GM23338 (cell line): ENCODE measurements around the gene DMKN. TPM values are rescaled to one million over a fixed set of nuclear protein-coding genes. Genes with fewer than 3 reads are reported as not detected.

Experiments
- ATAC-seq: fragments of 200-7000 bp; cut with Tn5 transposase; 3 replicates; pipeline ENCODE4 v1.9.1; 2020
- DNase-seq: peaks from one replicate; pipeline ENCODE4 v3.0.0-alpha.2; 2015; ENCODE audit warnings: low spot score
- H2AFZ ChIP-seq: fragments of 200-600 bp; sonication (generic); 2 replicates; pipeline ENCODE4 v1.8.0; 2016; ENCODE audit warnings: antibody characterized with exemption, mild to moderate bottlenecking, moderate library complexity
- H3F3A ChIP-seq: fragments of 200-600 bp; sonication (generic); replicated peaks from 2 replicates; pipeline ENCODE4 v1.8.0; 2017; ENCODE audit warnings: antibody characterized with exemption, mixed run types, low read depth
- H3K27ac ChIP-seq: fragments of 200-600 bp; sonication (generic); 2 replicates; pipeline ENCODE4 v1.6.1; 2016; ENCODE audit warnings: low read depth
- H3K27me3 ChIP-seq: fragments of 200-600 bp; sonication (generic); 2 replicates; pipeline ENCODE4 v1.8.0; 2016; ENCODE audit warnings: mild to moderate bottlenecking, mixed run types, moderate library complexity; ENCODE audit not compliant: insufficient read depth
- H3K36me3 ChIP-seq: fragments of 200-600 bp; sonication (generic); 2 replicates; pipeline ENCODE4 v1.8.0; 2016; ENCODE audit warnings: mild to moderate bottlenecking; ENCODE audit not compliant: insufficient read depth
- H3K4me1 ChIP-seq: fragments of 200-600 bp; sonication (generic); 2 replicates; pipeline ENCODE4 v1.8.0; 2016; ENCODE audit warnings: mild to moderate bottlenecking, moderate library complexity; ENCODE audit not compliant: insufficient read depth
- H3K4me2 ChIP-seq: fragments of 200-600 bp; sonication (generic); 2 replicates; pipeline ENCODE4 v1.7.1; 2017; ENCODE audit warnings: mixed run types
- H3K4me3 ChIP-seq: fragments of 200-600 bp; sonication (generic); 2 replicates; pipeline ENCODE4 v1.6.1; 2016; ENCODE audit warnings: mixed run types
- H3K79me2 ChIP-seq: fragments of 200-600 bp; sonication (generic); replicated peaks from 2 replicates; pipeline ENCODE4 v1.8.0; 2017; ENCODE audit warnings: mild to moderate bottlenecking; ENCODE audit not compliant: insufficient read depth
- H3K9me2 ChIP-seq: fragments of 200-600 bp; sonication (generic); 2 replicates; pipeline ENCODE4 v1.8.0; 2017; ENCODE audit not compliant: insufficient read depth
- H4K20me1 ChIP-seq: fragments of 200-600 bp; sonication (generic); replicated peaks from 2 replicates; pipeline ENCODE4 v1.8.0; 2017; ENCODE audit warnings: mild to moderate bottlenecking; ENCODE audit not compliant: insufficient read depth
- H3K27ac Mint-ChIP-seq: 2 replicates; pipeline ENCODE4 v1.8.0; 2020; ENCODE audit warnings: inconsistent platforms, mild to moderate bottlenecking, moderate library complexity, mixed read lengths
- H3K27me3 Mint-ChIP-seq: 3 replicates; pipeline ENCODE4 v1.8.0; 2022; ENCODE audit warnings: low read depth, mild to moderate bottlenecking, moderate library complexity, mixed read lengths, inconsistent platforms; ENCODE audit not compliant: insufficient read depth, poor library complexity
- H3K36me3 Mint-ChIP-seq: 3 replicates; pipeline ENCODE4 v1.8.0; 2021; ENCODE audit warnings: low read depth, mild to moderate bottlenecking, inconsistent platforms, moderate library complexity, mixed read lengths
- H3K4me1 Mint-ChIP-seq: 3 replicates; pipeline ENCODE4 v1.8.0; 2020; ENCODE audit warnings: mild to moderate bottlenecking, inconsistent platforms, mixed read lengths
- H3K4me3 Mint-ChIP-seq: 3 replicates; pipeline ENCODE4 v1.8.0; 2021; ENCODE audit warnings: moderate library complexity, mild to moderate bottlenecking, inconsistent platforms, mixed read lengths
- H3K9me3 Mint-ChIP-seq: 3 replicates; pipeline ENCODE4 v1.8.0; 2020; ENCODE audit warnings: moderate library complexity, mild to moderate bottlenecking, inconsistent platforms, mixed read lengths
- CTCF ChIP-seq, 2 experiments: fragments of 200-600 bp in 1 of 2; sonication (generic) in 1 of 2; conservative IDR thresholded peaks; 2 replicates each; pipeline versions ENCODE4 v1.5.1 to v1.6.1; 2016 to 2017; ENCODE audit warnings: antibody characterized with exemption in 2 of 2, low read depth in 2 of 2, mild to moderate bottlenecking in 2 of 2, moderate library complexity in 1 of 2
- ETS1 ChIP-seq: IDR thresholded peaks from 2 replicates; pipeline ENCODE4 v1.6.1; 2016; ENCODE audit warnings: antibody characterized with exemption
- EZH2 ChIP-seq: fragments of 200-600 bp; sonication (generic); IDR thresholded peaks from one replicate; pipeline ENCODE4 v1.8.0; 2017; ENCODE audit warnings: antibody characterized with exemption, mild to moderate bottlenecking, low read depth; ENCODE audit not compliant: unreplicated experiment
- POLR2AphosphoS5 ChIP-seq: IDR thresholded peaks from 2 replicates; pipeline ENCODE4 v1.6.1; 2016; ENCODE audit warnings: antibody characterized with exemption, low read depth
- STAT1 ChIP-seq: IDR thresholded peaks from one replicate; pipeline ENCODE4 v1.6.1; 2016; ENCODE audit warnings: antibody characterized with exemption; ENCODE audit not compliant: unreplicated experiment
- polyA plus RNA-seq: library from polyadenylated mRNA; unstranded; fragments of >200 nt; fragmentation: Nextera tagmentation; extraction: Ambion mirVana; gene quantifications from 2 replicates; pipeline ENCODE4 v1.2.1, GENCODE V29; 2016
- total RNA-seq: library from RNA; depleted of rRNA; stranded (reverse); fragments of >200 nt; shearing (Covaris generic); gene quantifications from 2 replicates; pipeline ENCODE4 v1.2.3, GENCODE V29; 2014

The DMKN gene
- total and polyA plus RNA-seq, 2 experiments from 2014 or later = 259 to 569 TPM

DNA sequence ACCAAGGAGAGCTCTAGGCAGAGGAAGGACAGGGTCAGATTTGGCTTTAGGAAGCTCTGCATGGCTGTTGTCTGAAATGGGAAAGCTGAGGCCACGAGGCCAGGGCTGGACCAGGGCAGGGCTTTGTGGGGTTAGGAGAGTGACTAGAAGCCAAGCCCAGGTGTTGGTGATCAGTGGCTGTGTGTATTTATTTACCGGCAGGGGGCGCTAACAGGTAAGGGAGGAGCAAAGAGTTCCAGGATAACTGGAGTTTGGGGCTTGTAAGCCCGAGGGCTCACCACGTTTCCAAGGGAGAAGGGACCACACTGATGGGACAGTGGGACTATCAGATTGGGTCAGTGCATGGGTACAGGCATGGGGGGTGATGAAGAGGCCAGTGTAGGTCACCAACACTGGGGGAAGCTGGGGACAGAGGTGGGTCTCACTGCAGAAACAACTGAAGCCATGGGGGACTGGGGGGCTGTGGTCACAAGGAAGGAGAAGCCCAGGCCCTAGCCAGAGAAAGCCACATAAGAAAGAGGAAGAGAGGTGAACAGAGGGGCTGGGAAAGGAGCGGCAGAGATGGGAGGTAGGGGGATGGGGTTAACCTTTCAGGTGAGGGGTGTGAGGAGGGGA, 35.8 kb upstream of the DMKN start:
- peaks cover 11% of the 10 kb centered on the region; the same call in 1 of the 2 replicates for H3K4me1 ChIP-seq
- H3K27me3 ChIP-seq = no peaks in the 10 kb centered on the region
- peak; percentile 98 for DNase-seq
- H3K9me2 ChIP-seq = no peaks in the 10 kb centered on the region
- H3K4me2 ChIP-seq = no peak overlapping the region
- peaks cover 15% of the 10 kb centered on the region for H3K27me3 Mint-ChIP-seq
- peak overlapping the region; percentile 21; the same call in 1 of the 3 replicates for H3K4me3 Mint-ChIP-seq
- peak overlapping the region; percentile 63; the same call in 1 of the 2 replicates for H3K27ac ChIP-seq
- TF ChIP-seq POLR2AphosphoS5 (no peak), CTCF (conservative IDR thresholded peaks at IDR 0.05; ENCODE audit: low read depth in 2 of 2) (peak; percentile 85 to 88)
- peaks cover 23% of the 10 kb centered on the region for H3K79me2 ChIP-seq
- H2AFZ ChIP-seq = no peak overlapping the region
- peaks cover 27% of the 10 kb centered on the region for H3K4me1 Mint-ChIP-seq
- H4K20me1 ChIP-seq = peaks cover 9% of the 10 kb centered on the region
- H3F3A ChIP-seq = peaks cover 11% of the 10 kb centered on the region; the same call in 1 of the 2 replicates
- no peak overlapping the region for H3K27ac Mint-ChIP-seq
- H3K4me3 ChIP-seq = no peak overlapping the region
- ATAC-seq = peak; percentile 60
- no peaks in the 10 kb centered on the region; the same call in 2 of the 3 replicates for H3K9me3 Mint-ChIP-seq
- peaks cover 32% of the 10 kb centered on the region for H3K36me3 Mint-ChIP-seq
- H3K36me3 ChIP-seq = no peaks in the 10 kb centered on the region

DNA sequence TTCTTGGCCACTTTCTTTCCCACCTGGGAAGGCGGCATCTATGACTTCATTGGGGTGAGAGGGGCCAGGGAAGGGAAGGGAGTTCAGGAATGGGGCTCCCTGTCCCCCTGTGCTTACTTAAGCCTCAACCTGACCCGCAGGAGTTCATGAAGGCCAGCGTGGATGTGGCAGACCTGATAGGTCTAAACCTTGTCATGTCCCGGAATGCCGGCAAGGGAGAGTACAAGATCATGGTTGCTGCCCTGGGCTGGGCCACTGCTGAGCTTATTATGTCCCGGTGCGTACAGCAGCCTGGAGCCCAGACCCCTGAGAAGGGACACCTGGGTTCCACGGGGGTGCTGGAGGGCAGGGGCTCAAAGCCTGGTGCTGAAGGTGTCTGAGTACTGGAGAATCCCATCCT, 33.1 kb upstream of the DMKN start:
- H3K27me3 Mint-ChIP-seq = peaks cover 11% of the 10 kb centered on the region
- no peak overlapping the region for H2AFZ ChIP-seq
- no peaks in the 10 kb centered on the region; the same call in 2 of the 3 replicates for H3K9me3 Mint-ChIP-seq
- no peak overlapping the region for H3K27ac ChIP-seq
- H3K4me1 ChIP-seq = peaks cover 15% of the 10 kb centered on the region; the same call in 1 of the 2 replicates
- H3F3A ChIP-seq = peaks cover 13% of the 10 kb centered on the region; the same call in 1 of the 2 replicates
- peak overlapping the region; percentile 98 for H3K4me2 ChIP-seq
- peak overlapping the region; percentile 70; the same call in 1 of the 2 replicates for H3K27ac Mint-ChIP-seq
- H3K4me3 ChIP-seq = peak overlapping the region; percentile 99
- H4K20me1 ChIP-seq = peaks cover 9% of the 10 kb centered on the region
- H3K79me2 ChIP-seq = peaks cover 27% of the 10 kb centered on the region
- H3K27me3 ChIP-seq = no peaks in the 10 kb centered on the region
- TF ChIP-seq ETS1 (no peak), EZH2 (no peak), STAT1 (no peak)
- no peak for ATAC-seq
- peaks cover 29% of the 10 kb centered on the region for H3K4me1 Mint-ChIP-seq
- no peaks in the 10 kb centered on the region for H3K9me2 ChIP-seq
- DNase-seq = no peak
- H3K36me3 ChIP-seq = peaks cover 1% of the 10 kb centered on the region; the same call in 1 of the 2 replicates
- H3K36me3 Mint-ChIP-seq = peaks cover 50% of the 10 kb centered on the region
- H3K4me3 Mint-ChIP-seq = peak overlapping the region; percentile 99
